ENCODE data around the gene EVC.

Gene EVC

GRCh38 chr4:5759236-5760075, 48.5 kb downstream of the EVC start:
- no peak for DNase-seq (ENCODE audit: low spot score)
- Mint-ChIP-seq H3K4me3 (no peak overlapping the region), H3K4me1 (ENCODE audit: low read depth) (peaks cover 3% of the 10 kb centered on the region), H3K36me3 (ENCODE audit: low read depth) (no peaks in the 10 kb centered on the region), H3K27ac (no peak overlapping the region), H3K9me3 (peaks cover 4% of the 10 kb centered on the region), H3K27me3 (ENCODE audit: low read depth) (no peaks in the 10 kb centered on the region)

GRCh38 chr4:5760246-5760645, 49.2 kb downstream of the EVC start:
- Mint-ChIP-seq H3K27ac (no peak overlapping the region), H3K4me3 (no peak overlapping the region), H3K4me1 (ENCODE audit: low read depth) (peaks cover 3% of the 10 kb centered on the region), H3K9me3 (peaks cover 4% of the 10 kb centered on the region), H3K27me3 (ENCODE audit: low read depth) (no peaks in the 10 kb centered on the region), H3K36me3 (ENCODE audit: low read depth) (no peaks in the 10 kb centered on the region)
- no peak for DNase-seq (ENCODE audit: low spot score)

GRCh38 chr4:5760936-5761480, 50.0 kb downstream of the EVC start:
- Mint-ChIP-seq H3K4me1 (ENCODE audit: low read depth) (peaks cover 3% of the 10 kb centered on the region), H3K36me3 (ENCODE audit: low read depth) (no peaks in the 10 kb centered on the region), H3K27me3 (ENCODE audit: low read depth) (no peaks in the 10 kb centered on the region), H3K9me3 (peaks cover 4% of the 10 kb centered on the region), H3K27ac (no peak overlapping the region), H3K4me3 (no peak overlapping the region)
- DNase-seq (ENCODE audit: low spot score): no peak

GRCh38 chr4:5770051-5770450, 59.0 kb downstream of the EVC start:
- no peaks in the 10 kb centered on the region for H3K4me1 Mint-ChIP-seq (ENCODE audit: low read depth)
- no peak for DNase-seq (ENCODE audit: low spot score)
- H3K27me3 Mint-ChIP-seq (ENCODE audit: low read depth): no peaks in the 10 kb centered on the region
- H3K4me3 Mint-ChIP-seq: no peak overlapping the region
- no peak overlapping the region for H3K27ac Mint-ChIP-seq
- peaks cover 18% of the 10 kb centered on the region for H3K9me3 Mint-ChIP-seq
- no peaks in the 10 kb centered on the region for H3K36me3 Mint-ChIP-seq (ENCODE audit: low read depth)

- peaks cover 33% of the 10 kb centered on the region for H3K9me3 Mint-ChIP-seq
- no peaks in the 10 kb centered on the region for H3K36me3 Mint-ChIP-seq (ENCODE audit: low read depth)
- H3K4me3 Mint-ChIP-seq: no peak overlapping the region
- H3K27ac Mint-ChIP-seq: no peak overlapping the region
- no peak for DNase-seq (ENCODE audit: low spot score)
- no peaks in the 10 kb centered on the region for H3K27me3 Mint-ChIP-seq (ENCODE audit: low read depth)
- H3K4me1 Mint-ChIP-seq (ENCODE audit: low read depth): no peaks in the 10 kb centered on the region
Measured at GRCh38 chr4:5772528-5773270, 61.7 kb downstream of the EVC start.

GRCh38 chr4:5773271-5773555, 62.2 kb downstream of the EVC start:
- DNase-seq (ENCODE audit: low spot score): no peak
- H3K27me3 Mint-ChIP-seq (ENCODE audit: low read depth): no peaks in the 10 kb centered on the region
- peaks cover 28% of the 10 kb centered on the region for H3K9me3 Mint-ChIP-seq
- no peak overlapping the region for H3K27ac Mint-ChIP-seq
- H3K4me1 Mint-ChIP-seq (ENCODE audit: low read depth): no peaks in the 10 kb centered on the region
- no peaks in the 10 kb centered on the region for H3K36me3 Mint-ChIP-seq (ENCODE audit: low read depth)
- no peak overlapping the region for H3K4me3 Mint-ChIP-seq

- Mint-ChIP-seq H3K36me3 (ENCODE audit: low read depth) (no peaks in the 10 kb centered on the region), H3K27ac (no peak overlapping the region), H3K9me3 (peaks cover 23% of the 10 kb centered on the region), H3K27me3 (ENCODE audit: low read depth) (no peaks in the 10 kb centered on the region), H3K4me3 (no peak overlapping the region), H3K4me1 (ENCODE audit: low read depth) (no peaks in the 10 kb centered on the region)
- no peak for DNase-seq (ENCODE audit: low spot score)
Measured at GRCh38 chr4:5774416-5775036, 63.5 kb downstream of the EVC start.

- Mint-ChIP-seq H3K4me3 (no peak overlapping the region), H3K4me1 (ENCODE audit: low read depth) (no peaks in the 10 kb centered on the region), H3K27me3 (ENCODE audit: low read depth) (no peaks in the 10 kb centered on the region), H3K27ac (no peak overlapping the region), H3K9me3 (peaks cover 20% of the 10 kb centered on the region), H3K36me3 (ENCODE audit: low read depth) (no peaks in the 10 kb centered on the region)
- DNase-seq (ENCODE audit: low spot score): no peak
Measured at GRCh38 chr4:5776510-5776909, 65.5 kb downstream of the EVC start.

- H3K4me1 Mint-ChIP-seq (ENCODE audit: low read depth): no peaks in the 10 kb centered on the region
- H3K36me3 Mint-ChIP-seq (ENCODE audit: low read depth): no peaks in the 10 kb centered on the region
- no peak overlapping the region for H3K27ac Mint-ChIP-seq
- no peak overlapping the region for H3K4me3 Mint-ChIP-seq
- H3K9me3 Mint-ChIP-seq: peaks cover 16% of the 10 kb centered on the region
- no peak for DNase-seq (ENCODE audit: low spot score)
- H3K27me3 Mint-ChIP-seq (ENCODE audit: low read depth): no peaks in the 10 kb centered on the region
Measured at GRCh38 chr4:5780831-5781480, 70.0 kb downstream of the EVC start.

GRCh38 chr4:5781691-5782090, 70.7 kb downstream of the EVC start:
- Mint-ChIP-seq H3K4me1 (ENCODE audit: low read depth) (no peaks in the 10 kb centered on the region), H3K9me3 (peaks cover 9% of the 10 kb centered on the region), H3K27me3 (ENCODE audit: low read depth) (no peaks in the 10 kb centered on the region), H3K4me3 (no peak overlapping the region), H3K27ac (no peak overlapping the region), H3K36me3 (ENCODE audit: low read depth) (no peaks in the 10 kb centered on the region)
- no peak for DNase-seq (ENCODE audit: low spot score)

- DNase-seq (ENCODE audit: low spot score): no peak
- no peaks in the 10 kb centered on the region for H3K36me3 Mint-ChIP-seq (ENCODE audit: low read depth)
- no peak overlapping the region for H3K4me3 Mint-ChIP-seq
- no peaks in the 10 kb centered on the region for H3K4me1 Mint-ChIP-seq (ENCODE audit: low read depth)
- H3K27me3 Mint-ChIP-seq (ENCODE audit: low read depth): no peaks in the 10 kb centered on the region
- H3K9me3 Mint-ChIP-seq: no peaks in the 10 kb centered on the region
- no peak overlapping the region for H3K27ac Mint-ChIP-seq
Measured at GRCh38 chr4:5782829-5783476, 72.0 kb downstream of the EVC start.

- no peak overlapping the region for H3K27ac Mint-ChIP-seq
- H3K4me1 Mint-ChIP-seq (ENCODE audit: low read depth): no peaks in the 10 kb centered on the region
- DNase-seq (ENCODE audit: low spot score): no peak
- H3K9me3 Mint-ChIP-seq: no peaks in the 10 kb centered on the region
- H3K36me3 Mint-ChIP-seq (ENCODE audit: low read depth): no peaks in the 10 kb centered on the region
- H3K27me3 Mint-ChIP-seq (ENCODE audit: low read depth): no peaks in the 10 kb centered on the region
- H3K4me3 Mint-ChIP-seq: no peak overlapping the region
Measured at GRCh38 chr4:5783486-5783885, 72.5 kb downstream of the EVC start.

GRCh38 chr4:5784021-5784420, 73.0 kb downstream of the EVC start:
- no peaks in the 10 kb centered on the region for H3K27me3 Mint-ChIP-seq (ENCODE audit: low read depth)
- no peak overlapping the region for H3K27ac Mint-ChIP-seq
- DNase-seq (ENCODE audit: low spot score): no peak
- H3K9me3 Mint-ChIP-seq: no peaks in the 10 kb centered on the region
- H3K36me3 Mint-ChIP-seq (ENCODE audit: low read depth): no peaks in the 10 kb centered on the region
- no peaks in the 10 kb centered on the region for H3K4me1 Mint-ChIP-seq (ENCODE audit: low read depth)
- H3K4me3 Mint-ChIP-seq: no peak overlapping the region
